Prostate gland (tissue), 2 donors: ENCODE results near the gene ATP2C2. TPM values are rescaled to one million over a fixed set of nuclear protein-coding genes. Genes with fewer than 3 reads are reported as not detected.

Experiments used
- DNase-seq: peaks from one replicate; pipeline ENCODE4 v3.0.0-alpha.2; 2019; ENCODE audit warnings: low spot score
- H3K27ac ChIP-seq, 2 donors: fragments of 200-600 bp; sonication (generic); 2 replicates each; pipeline ENCODE4 v1.5.1; 2017 to 2019
- H3K27me3 ChIP-seq: fragments of 200-600 bp; sonication (generic); replicated peaks from 2 replicates; pipeline ENCODE4 v1.5.1; 2019; ENCODE audit not compliant: insufficient read depth
- H3K36me3 ChIP-seq, 2 donors: fragments of 200-600 bp; sonication (generic); 1 replicate in 1 of 2; 2 replicates in 1 of 2; pipeline versions ENCODE4 v1.5.1 to v1.8.1; 2017 to 2019
- H3K4me1 ChIP-seq: fragments of 200-600 bp; sonication (generic); replicated peaks from 2 replicates; pipeline ENCODE4 v1.5.1; 2019
- H3K4me3 ChIP-seq, 2 donors: fragments of 200-600 bp; sonication (generic); 2 replicates each; pipeline ENCODE4 v1.5.1; 2017 to 2019
- H3K9me3 ChIP-seq: fragments of 200-600 bp; sonication (generic); 2 replicates; pipeline ENCODE4 v1.5.1; 2017
- CTCF ChIP-seq, 4 experiments: fragments of 200-600 bp in 2 of 4; fragments of 450-650 bp in 2 of 4; sonication (generic) in 2 of 4; IDR thresholded peaks; 1 replicate in 3 of 4; 2 replicates in 1 of 4; pipeline ENCODE4 v1.5.1; 2016 to 2019; ENCODE audit warnings: antibody characterized with exemption in 4 of 4, mild to moderate bottlenecking in 2 of 4, moderate library complexity in 2 of 4
- POLR2A ChIP-seq: fragments of 450-650 bp; IDR thresholded peaks from one replicate; pipeline ENCODE4 v1.6.1; 2016; ENCODE audit warnings: antibody characterized with exemption, mild to moderate bottlenecking
- POLR2AphosphoS5 ChIP-seq: sonication (generic); formaldehyde crosslinking; IDR thresholded peaks from one replicate; pipeline ENCODE4 v1.6.1; 2017; ENCODE audit warnings: antibody characterized with exemption
- WGBS: methylation state at CpG from one replicate; pipeline ENCODE4 v1.1.5; 2018; 5-methylcytosine and 5-hydroxymethylcytosine counted together
- intact Hi-C: fragments of 100-400 bp; cut with DNase I; formaldehyde crosslinking; loops from one replicate; pipeline ENCODE4 v1.14.2; 2022
- total RNA-seq, 2 donors: library from RNA; depleted of rRNA; stranded (reverse); fragments of >200 nt; gene quantifications; one replicate each; pipeline ENCODE4 v1.1.0, GENCODE V29; 2016

The ATP2C2 gene
- total RNA-seq, 2 donors from 2014 or later: 43.7 to 56.1 TPM

GRCh38 chr16:84347161-84347560 is 21.2 kb upstream of the ATP2C2 start:
- H3K4me3 ChIP-seq: no peak overlapping the region
- DNase-seq: no peak
- intact Hi-C loops: no loop called here
- no peak overlapping the region for H3K27ac ChIP-seq
- no peaks in the 10 kb centered on the region for H3K36me3 ChIP-seq
- H3K4me1 ChIP-seq: no peaks in the 10 kb centered on the region
- H3K9me3 ChIP-seq: no peaks in the 10 kb centered on the region
- TF ChIP-seq POLR2AphosphoS5 (no peak), CTCF (IDR thresholded peaks at IDR 0.05) (no peak), POLR2A (no peak)
- no peaks in the 10 kb centered on the region for H3K27me3 ChIP-seq
- 88% methylated on average over 9 of the region's 9 CpGs for WGBS

- H3K27ac ChIP-seq: no peak overlapping the region
- intact Hi-C loops: no loop called here
- WGBS: 65% methylated on average over 6 of the region's 6 CpGs
- H3K4me1 ChIP-seq: no peaks in the 10 kb centered on the region
- TF ChIP-seq POLR2A: no peak
- no peak for TF ChIP-seq POLR2AphosphoS5
- no peak for TF ChIP-seq CTCF (IDR thresholded peaks at IDR 0.05)
- H3K4me3 ChIP-seq: no peak overlapping the region
- H3K9me3 ChIP-seq: no peaks in the 10 kb centered on the region
- H3K27me3 ChIP-seq: no peaks in the 10 kb centered on the region
- no peak for DNase-seq
- no peaks in the 10 kb centered on the region for H3K36me3 ChIP-seq
Measured at GRCh38 chr16:84348386-84348888, 19.9 kb upstream of the ATP2C2 start.

- intact Hi-C loops: no loop called here
- H3K9me3 ChIP-seq: no peaks in the 10 kb centered on the region
- 61% methylated on average over 11 of the region's 11 CpGs for WGBS
- H3K4me3 ChIP-seq: no peak overlapping the region
- H3K27ac ChIP-seq: no peak overlapping the region
- H3K27me3 ChIP-seq: no peaks in the 10 kb centered on the region
- TF ChIP-seq POLR2A (no peak), CTCF (IDR thresholded peaks at IDR 0.05) (no peak), POLR2AphosphoS5 (no peak)
- DNase-seq: no peak
- H3K36me3 ChIP-seq: no peaks in the 10 kb centered on the region
- no peaks in the 10 kb centered on the region for H3K4me1 ChIP-seq
Measured at GRCh38 chr16:84349862-84350684, 18.3 kb upstream of the ATP2C2 start.

- Histone ChIP-seq H3K27ac (no peak overlapping the region), H3K27me3 (no peaks in the 10 kb centered on the region), H3K4me3 (no peak overlapping the region), H3K4me1 (no peaks in the 10 kb centered on the region), H3K36me3 (no peaks in the 10 kb centered on the region), H3K9me3 (no peaks in the 10 kb centered on the region)
- intact Hi-C loops: no loop called here
- 84% methylated on average over 15 of the region's 16 CpGs for WGBS
- no peak for TF ChIP-seq POLR2A
- TF ChIP-seq CTCF (IDR thresholded peaks at IDR 0.05): no peak
- TF ChIP-seq POLR2AphosphoS5: no peak
- no peak for DNase-seq
Measured at GRCh38 chr16:84350685-84351400, 17.5 kb upstream of the ATP2C2 start.
